NK-92 (cell line): ENCODE data around the gene DAPK2.

ENCODE experiments used
- DNase-seq: peaks from one replicate; lab custom pipeline; 2025; ENCODE audit not compliant: unreplicated experiment; lab: John Stamatoyannopoulos, UW

Gene DAPK2

GRCh38 chr15:63872759-63873510 lies 173.3 kb downstream of the DAPK2 start:
- DNase-seq: no peak

GRCh38 chr15:63870487-63871209 lies 175.6 kb downstream of the DAPK2 start:
- DNase-seq: no peak

DNA sequence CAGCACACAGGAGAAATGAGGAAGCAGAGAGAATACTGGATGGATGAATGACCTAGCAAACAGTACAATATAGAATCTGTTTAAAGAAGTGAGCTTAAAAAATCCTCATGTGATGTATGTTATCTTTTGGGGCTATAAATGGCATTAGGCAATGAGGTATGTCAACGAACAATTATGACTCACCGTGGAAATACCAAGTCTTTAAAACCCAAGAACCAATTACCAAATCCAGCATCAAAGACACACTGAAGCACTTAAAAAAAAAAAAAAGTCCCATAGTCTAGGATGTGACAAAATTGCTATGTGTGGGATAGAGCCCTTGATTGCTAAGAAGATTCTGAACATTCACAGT lies 176.3 kb downstream of the DAPK2 start:
- DNase-seq: no peak

- DNase-seq: no peak
Measured at GRCh38 chr15:63869371-63870042, 176.8 kb downstream of the DAPK2 start.

- no peak for DNase-seq
Measured at GRCh38 chr15:63864186-63864585, 182.1 kb downstream of the DAPK2 start.

DNA sequence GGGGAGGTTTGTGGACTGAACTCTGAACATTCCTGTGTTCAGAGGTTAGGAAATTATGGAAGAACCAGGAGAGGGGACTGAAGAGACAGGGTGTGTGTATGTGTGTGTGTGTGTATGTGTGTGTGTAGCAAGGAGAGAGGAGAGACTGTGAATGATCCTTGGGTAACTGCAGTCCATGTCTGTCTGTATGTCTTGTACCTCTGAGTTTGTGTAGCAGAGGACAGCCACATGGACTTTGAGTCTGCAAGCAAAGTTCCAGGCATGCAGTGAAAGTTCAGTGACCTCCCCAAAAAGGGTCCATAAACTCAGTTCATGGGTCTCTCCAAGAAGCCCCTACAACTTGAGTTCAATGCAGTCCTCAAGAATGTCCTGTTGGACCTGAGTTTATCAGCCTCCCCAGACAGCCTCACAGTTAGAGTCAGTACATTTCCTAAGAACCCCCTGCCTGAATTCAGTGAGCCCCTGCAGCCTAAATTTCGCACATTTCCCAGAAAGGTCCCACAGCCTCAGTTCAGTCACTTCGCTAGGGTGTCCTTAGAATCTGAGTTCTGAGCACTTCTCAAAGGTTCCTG lies 184.3 kb downstream of the DAPK2 start:
- DNase-seq: no peak

DNA sequence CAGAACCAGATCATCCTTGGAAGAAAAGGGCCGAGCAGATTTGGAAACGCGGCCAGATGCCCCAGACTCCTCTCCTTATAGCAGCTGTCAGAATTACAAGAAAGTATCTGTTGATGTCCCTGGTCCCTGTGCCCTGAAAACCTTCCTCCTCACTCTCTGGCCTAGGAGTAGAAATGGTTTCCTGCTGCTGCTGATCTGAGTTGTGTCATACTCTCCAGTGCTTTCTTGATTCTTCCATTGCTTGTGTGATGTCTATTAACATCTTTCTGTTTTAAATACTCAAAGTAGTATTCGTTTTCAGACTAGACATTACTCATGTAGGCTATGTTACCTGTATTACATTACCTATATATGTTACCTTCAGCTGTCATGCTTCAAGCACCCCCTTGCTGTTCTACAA lies 185.7 kb downstream of the DAPK2 start:
- DNase-seq: no peak

DNA sequence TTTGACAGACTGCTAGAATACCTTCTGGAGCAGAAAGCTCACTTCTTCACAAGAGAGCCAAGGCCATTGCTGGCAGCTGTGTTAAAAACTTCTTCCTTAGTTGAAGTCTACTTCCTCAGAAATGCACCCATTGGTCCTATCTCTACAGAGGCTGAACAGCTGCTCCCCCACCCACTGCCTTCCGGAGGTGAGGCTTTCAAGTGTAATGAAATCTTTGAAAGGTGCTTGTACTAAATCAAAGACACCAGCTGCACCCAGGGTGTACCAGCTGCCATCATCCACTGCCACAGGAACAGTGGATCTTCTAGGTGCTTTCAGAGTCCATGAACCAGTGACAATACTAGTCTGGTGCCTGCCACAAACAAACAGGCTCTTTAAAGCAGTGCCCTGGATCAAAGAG lies 186.1 kb downstream of the DAPK2 start:
- DNase-seq: no peak

- DNase-seq: no peak
Measured at GRCh38 chr15:63858881-63859280, 187.4 kb downstream of the DAPK2 start.

DNA sequence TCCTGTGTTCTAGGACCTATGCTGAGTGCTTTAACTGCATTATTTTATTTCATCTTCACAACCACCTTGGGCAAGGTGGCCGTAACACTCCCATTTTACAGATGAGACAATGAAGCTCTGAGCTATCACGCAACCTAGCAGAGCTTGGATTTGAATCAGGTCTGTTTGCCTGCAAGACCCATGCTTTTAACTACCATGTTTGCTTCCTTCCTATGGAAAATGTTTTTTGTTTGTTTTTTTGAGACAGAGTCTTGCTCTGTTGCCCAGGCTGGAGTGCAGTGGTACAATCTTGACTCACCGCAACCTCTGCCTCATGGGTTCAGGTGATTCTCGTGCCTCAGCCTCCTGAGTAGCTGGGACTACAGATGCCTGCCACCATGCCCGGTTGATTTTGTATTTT lies 187.8 kb downstream of the DAPK2 start:
- DNase-seq: no peak

DNA sequence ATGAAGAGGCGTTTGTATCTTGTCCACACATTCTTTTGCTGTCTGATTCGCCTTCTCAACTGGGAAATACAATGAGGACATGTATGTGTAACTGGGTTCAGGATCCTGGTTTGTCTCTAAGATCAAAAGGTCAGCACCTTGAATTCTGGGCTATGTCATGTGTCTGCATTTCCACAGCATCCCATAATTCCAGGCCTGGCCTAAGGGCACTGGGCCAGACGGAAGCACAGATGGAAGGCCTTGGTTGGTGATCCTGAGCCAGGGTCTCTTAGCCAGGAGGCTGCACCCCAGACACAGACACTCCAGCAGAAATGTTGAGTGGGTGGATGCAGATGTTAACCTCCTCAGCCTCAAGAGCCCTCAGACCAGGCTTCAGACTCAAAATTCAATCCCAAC lies 188.8 kb downstream of the DAPK2 start:
- DNase-seq: no peak
